PC-9 (cell line): ENCODE results near the gene IFT57. TPM values are rescaled to one million over a fixed set of nuclear protein-coding genes. Genes with fewer than 3 reads are reported as not detected.
"Not testable (repeated sequence)": the region's sequence is repeated elsewhere in the genome, so short reads cannot be mapped to it uniquely, and the experiment has no call there.

ENCODE experiments used
- BruUV-seq: library from RNA; stranded (reverse); fragments of 400-500 nt; replicated peaks from 2 replicates; lab custom pipeline; 2021; lab: Mats Ljungman, UMichigan
- CTCF ChIA-PET: fragments of 300-600 bp; sonication (Branson Sonifier 250); formaldehyde crosslinking; loops from one replicate; lab custom pipeline; 2022; ENCODE audit warnings: antibody characterized with exemption; lab: Charles Lee
- POLR2A ChIA-PET: fragments of 300-600 bp; sonication (Branson Sonifier 250); formaldehyde crosslinking; loops from one replicate; lab custom pipeline; 2022; ENCODE audit warnings: antibody characterized with exemption; ENCODE audit not compliant: unreplicated experiment; lab: Charles Lee
- DNase-seq, 2 experiments: peaks; one replicate each; pipeline versions ENCODE4 v3.0.0 to v3.0.0-alpha.2; 2015 to 2022; ENCODE audit warnings: mixed read lengths in 1 of 2
- H2AFZ ChIP-seq: fragments of 200-600 bp; sonication (generic); 2 replicates; pipeline ENCODE4 v1.8.1; 2017; ENCODE audit warnings: antibody characterized with exemption
- H3F3A ChIP-seq: fragments of 200-600 bp; sonication (generic); 2 replicates; pipeline ENCODE4 v1.8.1; 2017; ENCODE audit warnings: antibody characterized with exemption, mild to moderate bottlenecking, low read depth; ENCODE audit not compliant: insufficient read depth
- H3K27ac ChIP-seq: fragments of 200-600 bp; sonication (generic); 2 replicates; pipeline ENCODE4 v1.6.1; 2016; ENCODE audit warnings: mixed run types
- H3K27me3 ChIP-seq: fragments of 200-600 bp; sonication (generic); 2 replicates; pipeline ENCODE4 v1.6.1; 2016; ENCODE audit warnings: low read depth, mixed run types; ENCODE audit not compliant: insufficient read depth
- H3K36me3 ChIP-seq: fragments of 200-600 bp; sonication (generic); 2 replicates; pipeline ENCODE4 v1.6.1; 2016; ENCODE audit warnings: low read depth, mixed run types
- H3K4me1 ChIP-seq: fragments of 200-600 bp; sonication (generic); replicated peaks from 2 replicates; pipeline ENCODE4 v1.6.1; 2016; ENCODE audit warnings: mixed run types; ENCODE audit not compliant: insufficient read depth
- H3K4me2 ChIP-seq: fragments of 200-600 bp; sonication (generic); 2 replicates; pipeline ENCODE4 v1.6.1; 2017; ENCODE audit warnings: mixed run types
- H3K4me3 ChIP-seq: fragments of 200-600 bp; sonication (generic); 2 replicates; pipeline ENCODE4 v1.6.1; 2016; ENCODE audit warnings: mixed run types
- H3K79me2 ChIP-seq: fragments of 200-600 bp; sonication (generic); 2 replicates; pipeline ENCODE4 v1.6.1; 2017; ENCODE audit warnings: low read depth, mixed run types
- H3K9me2 ChIP-seq: fragments of 200-600 bp; sonication (generic); 2 replicates; pipeline ENCODE4 v1.8.1; 2017; ENCODE audit warnings: mild to moderate bottlenecking; ENCODE audit not compliant: insufficient read depth
- H3K9me3 ChIP-seq: fragments of 200-600 bp; sonication (generic); 2 replicates; pipeline ENCODE4 v1.8.1; 2016; ENCODE audit warnings: low read depth; ENCODE audit not compliant: insufficient read depth
- H4K20me1 ChIP-seq: fragments of 200-600 bp; sonication (generic); 2 replicates; pipeline ENCODE4 v1.8.1; 2017; ENCODE audit not compliant: insufficient read depth
- EZH2 ChIP-seq: fragments of 200-600 bp; sonication (generic); IDR thresholded peaks from 2 replicates; pipeline ENCODE4 v1.8.0; 2017; ENCODE audit warnings: antibody characterized with exemption, low read depth
- intact Hi-C: fragments of 100-400 bp; cut with micrococcal nuclease; formaldehyde crosslinking; loops from one replicate; pipeline ENCODE4 v1.10.0; 2022; ENCODE audit not compliant: unreplicated experiment
- total RNA-seq: library from RNA; stranded (reverse); gene quantifications from 2 replicates; pipeline ENCODE4 v1.2.3, GENCODE V29; 2021
- TF ChIP-seq, protein P1 (sequence below): fragments of 200-600 bp; sonication (generic); conservative IDR thresholded peaks from 2 replicates; pipeline ENCODE4 v1.6.1; 2017; ENCODE audit warnings: mixed run types, antibody characterized with exemption, mild to moderate bottlenecking, moderate library complexity

IFT57 gene
- total RNA-seq, 1 experiment from 2014 or later: 55.2 TPM

DNA sequence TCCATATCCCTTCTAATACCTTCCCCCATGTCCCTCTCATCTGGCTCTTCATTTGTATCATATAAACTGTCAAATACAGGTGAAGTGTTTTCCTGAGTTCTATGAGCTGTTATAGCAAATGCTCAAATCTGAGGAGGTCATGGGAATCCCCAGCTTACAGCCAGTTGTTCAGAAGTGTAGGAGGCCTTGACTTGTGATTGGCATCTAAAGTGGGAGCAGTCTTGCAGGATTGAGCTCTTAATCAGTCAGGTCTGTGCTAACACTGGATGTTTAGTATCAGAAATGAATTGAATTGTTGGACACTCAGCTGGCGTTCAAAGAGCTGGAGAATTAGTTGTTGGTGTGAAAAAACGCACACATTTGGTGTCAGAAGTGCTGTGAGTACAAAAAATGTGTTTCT is 65.0 kb downstream of the IFT57 start:
- no peak for DNase-seq
- Histone ChIP-seq H3K27me3 (no peaks in the 10 kb centered on the region), H3K9me3 (peaks cover 7% of the 10 kb centered on the region; the same call in 1 of the 2 replicates), H3K79me2 (no peaks in the 10 kb centered on the region), H3K9me2 (no peaks in the 10 kb centered on the region), H3F3A (peaks cover 18% of the 10 kb centered on the region), H3K36me3 (0 out of 2 replicates have a peak, but pooled peaks cover 8% of the 10 kb centered on the region), H3K4me2 (no peak overlapping the region), H4K20me1 (no peaks in the 10 kb centered on the region), H2AFZ (no peak overlapping the region), H3K4me3 (no peak overlapping the region), H3K27ac (no peak overlapping the region), H3K4me1 (peaks cover 26% of the 10 kb centered on the region)
- intact Hi-C loops: loop anchor here (10.0 kb wide), 1 partner anchor 148 kb away; no protein-coding TSS in a partner anchor
- POLR2A ChIA-PET: no interaction called here
- TF ChIP-seq EZH2: no peak
- TF ChIP-seq, protein P1, sequence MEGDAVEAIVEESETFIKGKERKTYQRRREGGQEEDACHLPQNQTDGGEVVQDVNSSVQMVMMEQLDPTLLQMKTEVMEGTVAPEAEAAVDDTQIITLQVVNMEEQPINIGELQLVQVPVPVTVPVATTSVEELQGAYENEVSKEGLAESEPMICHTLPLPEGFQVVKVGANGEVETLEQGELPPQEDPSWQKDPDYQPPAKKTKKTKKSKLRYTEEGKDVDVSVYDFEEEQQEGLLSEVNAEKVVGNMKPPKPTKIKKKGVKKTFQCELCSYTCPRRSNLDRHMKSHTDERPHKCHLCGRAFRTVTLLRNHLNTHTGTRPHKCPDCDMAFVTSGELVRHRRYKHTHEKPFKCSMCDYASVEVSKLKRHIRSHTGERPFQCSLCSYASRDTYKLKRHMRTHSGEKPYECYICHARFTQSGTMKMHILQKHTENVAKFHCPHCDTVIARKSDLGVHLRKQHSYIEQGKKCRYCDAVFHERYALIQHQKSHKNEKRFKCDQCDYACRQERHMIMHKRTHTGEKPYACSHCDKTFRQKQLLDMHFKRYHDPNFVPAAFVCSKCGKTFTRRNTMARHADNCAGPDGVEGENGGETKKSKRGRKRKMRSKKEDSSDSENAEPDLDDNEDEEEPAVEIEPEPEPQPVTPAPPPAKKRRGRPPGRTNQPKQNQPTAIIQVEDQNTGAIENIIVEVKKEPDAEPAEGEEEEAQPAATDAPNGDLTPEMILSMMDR: no peak
- BruUV-seq: no TSS peak
- CTCF ChIA-PET: no interaction called here

DNA sequence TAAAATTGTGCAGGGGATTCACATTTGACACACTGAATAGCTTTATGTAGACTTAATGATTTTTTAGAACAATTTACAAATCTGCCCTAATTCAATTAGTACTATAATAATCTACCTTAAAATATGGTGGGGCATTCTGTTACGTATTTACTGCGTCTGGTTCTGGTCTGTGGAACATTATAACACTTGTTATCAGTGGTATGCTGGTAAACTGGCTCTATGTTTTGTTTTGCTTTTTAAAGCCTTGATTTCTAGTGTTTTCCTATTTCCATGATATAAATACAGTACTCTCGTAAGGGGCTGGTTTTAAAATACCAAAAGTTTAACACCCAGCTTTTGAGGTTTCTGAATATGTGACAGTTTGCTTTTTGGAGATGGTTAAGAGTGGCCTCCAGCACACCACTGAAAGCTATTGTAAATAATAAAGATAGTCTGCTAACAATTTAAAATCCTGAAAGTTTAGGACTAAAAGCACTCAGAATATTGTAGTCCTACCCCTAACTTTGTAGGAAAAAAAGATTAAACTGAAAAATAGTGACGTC is 65.8 kb downstream of the IFT57 start:
- CTCF ChIA-PET: no interaction called here

GRCh38 chr3:108155642-108156041 is 66.6 kb downstream of the IFT57 start:
- H3K79me2 ChIP-seq, BruUV-seq, H2AFZ ChIP-seq, H3K36me3 ChIP-seq, DNase-seq, H3K9me3 ChIP-seq, CTCF ChIA-PET, H3K9me2 ChIP-seq, H3K27ac ChIP-seq, H3K4me3 ChIP-seq, H4K20me1 ChIP-seq, H3K4me2 ChIP-seq, H3K27me3 ChIP-seq, POLR2A ChIA-PET: not testable (repeated sequence)
- H3K4me1 ChIP-seq: peaks cover 20% of the 10 kb centered on the region
- peaks cover 13% of the 10 kb centered on the region for H3F3A ChIP-seq
- intact Hi-C loops: loop anchor here (10.0 kb wide), 1 partner anchor 149 kb away; no protein-coding TSS in a partner anchor

More for the DNA sequence above, 65.8 kb downstream of the IFT57 start:
- Histone ChIP-seq H3F3A (peaks cover 18% of the 10 kb centered on the region), H3K27ac (no peak overlapping the region), H3K4me1 (peaks cover 26% of the 10 kb centered on the region), H2AFZ (no peak overlapping the region), H3K9me2 (no peaks in the 10 kb centered on the region), H3K4me2 (no peak overlapping the region), H3K9me3 (peaks cover 4% of the 10 kb centered on the region; the same call in 1 of the 2 replicates), H4K20me1 (no peaks in the 10 kb centered on the region), H3K27me3 (no peaks in the 10 kb centered on the region), H3K4me3 (no peak overlapping the region), H3K79me2 (no peaks in the 10 kb centered on the region), H3K36me3 (no peaks in the 10 kb centered on the region)
- intact Hi-C loops: loop anchor here (10.0 kb wide), 1 partner anchor 148 kb away; no protein-coding TSS in a partner anchor
- no peak for DNase-seq
- TF ChIP-seq, protein P1: no peak
- TF ChIP-seq EZH2: no peak
- BruUV-seq: no TSS peak
- POLR2A ChIA-PET: interaction anchor here (0.6 kb wide), 1 partner anchor 31 kb away, joined by 3 read pairs; no protein-coding TSS in a partner anchor
